HCT116 (cell line): ENCODE measurements around the gene PLK1. TPM values are rescaled to one million over a fixed set of nuclear protein-coding genes. Genes with fewer than 3 reads are reported as not detected.

Source experiments
- ATAC-seq: fragments of 200-7000 bp; cut with Tn5 transposase; 2 replicates; pipeline ENCODE4 v1.9.1; 2020; ENCODE audit warnings: mild to moderate bottlenecking, moderate library complexity
- BruUV-seq: library from RNA; stranded (reverse); fragments of 400-500 nt; replicated peaks from 2 replicates; lab custom pipeline; 2021; lab: Mats Ljungman, UMichigan
- CTCF ChIA-PET: fragments of 300-600 bp; sonication (Branson Sonifier 250); formaldehyde crosslinking; loops from one replicate; lab custom pipeline; 2021; ENCODE audit warnings: antibody characterized with exemption; lab: Charles Lee
- POLR2A ChIA-PET: fragments of 300-600, 350-600 bp; sonication (Branson Sonifier 250); formaldehyde crosslinking; loops from one replicate; lab custom pipeline; 2021; ENCODE audit warnings: antibody characterized with exemption; lab: Charles Lee
- RAD21 ChIA-PET, 2 experiments: fragments of 300-600 bp; sonication (Branson Sonifier 250); formaldehyde crosslinking; loops; one replicate each; lab custom pipeline; 2023; ENCODE audit warnings: low total read pairs in 2 of 2; ENCODE audit not compliant: uncharacterized antibody in 2 of 2, unreplicated experiment in 2 of 2, low non-redundant PET in 1 of 2; lab: Charles Lee
- DNase-seq: peaks from one replicate; pipeline ENCODE4 v3.0.0-alpha.2; 2010; ENCODE audit warnings: low read depth, low spot score
- H2AFZ ChIP-seq: fragments of 200-600 bp; shearing (Covaris generic), sonication (generic); 2 replicates; pipeline ENCODE4 v1.6.1; 2017; ENCODE audit warnings: low read depth, mixed run types, mixed read lengths, antibody characterized with exemption, low read length; ENCODE audit not compliant: poor library complexity, severe bottlenecking
- H3K27ac ChIP-seq: 2 replicates; pipeline ENCODE4 v1.5.1; 2012; ENCODE audit warnings: low read depth, low read length
- H3K27me3 ChIP-seq: fragments of 200-600 bp; sonication (generic); 2 replicates; pipeline ENCODE4 v1.6.1; 2016; ENCODE audit warnings: mixed run types, low read length, mixed read lengths; ENCODE audit not compliant: insufficient read depth
- H3K36me3 ChIP-seq, 2 experiments: fragments of 200-500 bp in 1 of 2; fragments of 200-600 bp in 1 of 2; sonication (Bioruptor generic) in 1 of 2; sonication (generic) in 1 of 2; 2 replicates each; pipeline versions ENCODE4 v1.5.1 to v1.6.1; 2014 to 2016; ENCODE audit warnings: low read length in 2 of 2, inconsistent platforms in 1 of 2, mixed read lengths in 1 of 2, mixed run types in 1 of 2; ENCODE audit not compliant: insufficient read depth in 2 of 2, control insufficient read depth in 1 of 2
- H3K4me1 ChIP-seq, 2 experiments: fragments of 200-600 bp in 1 of 2; sonication (generic) in 1 of 2; 2 replicates each; pipeline versions ENCODE4 v1.5.1 to v1.6.1; 2012 to 2017; ENCODE audit warnings: low read length in 2 of 2, inconsistent platforms in 1 of 2, mild to moderate bottlenecking in 1 of 2, mixed read lengths in 1 of 2, mixed run types in 1 of 2, moderate library complexity in 1 of 2; ENCODE audit not compliant: insufficient read depth in 2 of 2, control insufficient read depth in 1 of 2
- H3K4me2 ChIP-seq: fragments of 200-600 bp; sonication (generic); 2 replicates; pipeline ENCODE4 v1.6.1; 2017; ENCODE audit warnings: mixed run types, low read length, mixed read lengths
- H3K4me3 ChIP-seq, 2 experiments: fragments of 200-600 bp in 1 of 2; sonication (generic) in 1 of 2; replicated peaks in 1 of 2; 2 replicates each; pipeline ENCODE4 v1.5.1; 2011 to 2016; ENCODE audit warnings: low read length in 2 of 2, control low read depth in 1 of 2, low read depth in 1 of 2, mild to moderate bottlenecking in 1 of 2, mixed read lengths in 1 of 2, mixed run types in 1 of 2
- H3K79me2 ChIP-seq: fragments of 200-600 bp; sonication (generic); 2 replicates; pipeline ENCODE4 v1.6.1; 2017; ENCODE audit warnings: mild to moderate bottlenecking, mixed run types, low read length, moderate library complexity, mixed read lengths; ENCODE audit not compliant: insufficient read depth
- H3K9ac ChIP-seq: fragments of 200-600 bp; sonication (generic); 2 replicates; pipeline ENCODE4 v1.6.1; 2016; ENCODE audit warnings: low read length, mixed read lengths
- H3K9me2 ChIP-seq: fragments of 200-600 bp; sonication (generic), shearing (Covaris generic); 2 replicates; pipeline ENCODE4 v1.6.1; 2017; ENCODE audit warnings: mixed run types, mild to moderate bottlenecking, moderate library complexity; ENCODE audit not compliant: insufficient read depth
- H3K9me3 ChIP-seq, 2 experiments: fragments of 200-500 bp in 1 of 2; fragments of 200-600 bp in 1 of 2; sonication (Bioruptor generic) in 1 of 2; sonication (generic) in 1 of 2; 2 replicates each; pipeline ENCODE4 v1.6.1; 2014 to 2017; ENCODE audit warnings: low read length in 2 of 2, mixed read lengths in 2 of 2, inconsistent platforms in 1 of 2, low read depth in 1 of 2, mild to moderate bottlenecking in 1 of 2, mixed run types in 1 of 2, moderate library complexity in 1 of 2; ENCODE audit not compliant: control insufficient read depth in 1 of 2, insufficient read depth in 1 of 2
- H4K20me1 ChIP-seq: fragments of 200-600 bp; sonication (generic), shearing (Covaris generic); 2 replicates; pipeline ENCODE4 v1.6.1; 2017; ENCODE audit warnings: mixed run types, mild to moderate bottlenecking, moderate library complexity; ENCODE audit not compliant: insufficient read depth
- CTCF ChIP-seq, 3 experiments: fragments of 200-600 bp in 1 of 3; sonication (generic) in 1 of 3; IDR thresholded peaks in 2 of 3; conservative IDR thresholded peaks in 1 of 3; 2 replicates each; pipeline ENCODE4 v1.5.1; 2012 to 2017; ENCODE audit warnings: low read depth in 2 of 3, low read length in 2 of 3, antibody characterized with exemption in 1 of 3, borderline replicate concordance in 1 of 3, control low read depth in 1 of 3, mild to moderate bottlenecking in 1 of 3, mixed read lengths in 1 of 3, mixed run types in 1 of 3, moderate library complexity in 1 of 3; ENCODE audit not compliant: insufficient read depth in 1 of 3
- EZH2 ChIP-seq: fragments of 200-600 bp; sonication (generic); IDR thresholded peaks from 2 replicates; pipeline ENCODE4 v1.6.1; 2017; ENCODE audit warnings: antibody characterized with exemption, mixed run types
- POLR2AphosphoS5 ChIP-seq: IDR thresholded peaks from 2 replicates; pipeline ENCODE4 v1.6.1; 2011; ENCODE audit warnings: mild to moderate bottlenecking, low read depth, low read length, moderate library complexity
- ZNF274 ChIP-seq: fragments of 200-500 bp; sonication (Bioruptor generic); IDR thresholded peaks from 2 replicates; pipeline ENCODE4 v1.6.1; 2014; ENCODE audit warnings: mild to moderate bottlenecking, low read depth, low read length, inconsistent platforms
- intact Hi-C: fragments of 100-400 bp; cut with micrococcal nuclease; formaldehyde crosslinking; loops from 2 replicates; pipeline ENCODE4 v1.10.0; 2022
- total RNA-seq: library from RNA; stranded (reverse); gene quantifications from one replicate; pipeline ENCODE4 v1.2.1, GENCODE V29; 2021; ENCODE audit not compliant: unreplicated experiment
- TF ChIP-seq, protein P1 (sequence below): IDR thresholded peaks from 2 replicates; pipeline ENCODE4 v1.6.1; 2012; ENCODE audit warnings: low read depth

The PLK1 gene
- total RNA-seq, 1 experiment from 2014 or later, result 144 TPM

DNA sequence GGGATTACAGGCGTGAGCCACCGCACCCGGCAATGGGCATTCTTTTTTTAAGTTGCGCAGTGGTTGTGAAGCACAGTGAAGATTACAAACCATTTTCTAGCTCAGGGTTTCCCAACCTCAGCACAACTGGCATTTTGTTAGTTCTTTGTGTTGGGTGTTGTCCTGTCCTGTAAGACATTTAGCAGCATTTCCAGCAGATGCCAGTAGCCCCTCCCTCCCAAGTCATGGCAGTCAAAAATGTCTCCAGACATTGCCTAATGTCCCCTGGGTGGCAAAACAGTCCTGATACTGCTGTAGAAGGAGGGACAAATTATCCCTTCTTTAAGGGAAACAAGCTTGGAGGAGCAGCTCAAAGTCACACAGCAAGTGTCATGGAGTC, 15.6 kb downstream of the PLK1 start:
- RAD21 ChIA-PET, result no interaction called here
- DNase-seq (no peak), ATAC-seq (no peak)
- Histone ChIP-seq H3K4me3 (no peak overlapping the region), H3K9me2 (no peaks in the 10 kb centered on the region), H3K79me2 (no peaks in the 10 kb centered on the region), H2AFZ (no peak overlapping the region), H3K9me3 (no peaks in the 10 kb centered on the region)
- no TSS peak for BruUV-seq
- intact Hi-C loops, result no loop called here
- POLR2A ChIA-PET, result no interaction called here
- CTCF ChIA-PET, result interaction anchor here (1.1 to 1.3 kb wide), 2 partner anchors 17 to 34 kb away, joined by 3 read pairs; no protein-coding TSS in a partner anchor
- TF ChIP-seq EZH2, result no peak
- no peak for TF ChIP-seq ZNF274
- no peak for TF ChIP-seq POLR2AphosphoS5
- TF ChIP-seq, protein P1, sequence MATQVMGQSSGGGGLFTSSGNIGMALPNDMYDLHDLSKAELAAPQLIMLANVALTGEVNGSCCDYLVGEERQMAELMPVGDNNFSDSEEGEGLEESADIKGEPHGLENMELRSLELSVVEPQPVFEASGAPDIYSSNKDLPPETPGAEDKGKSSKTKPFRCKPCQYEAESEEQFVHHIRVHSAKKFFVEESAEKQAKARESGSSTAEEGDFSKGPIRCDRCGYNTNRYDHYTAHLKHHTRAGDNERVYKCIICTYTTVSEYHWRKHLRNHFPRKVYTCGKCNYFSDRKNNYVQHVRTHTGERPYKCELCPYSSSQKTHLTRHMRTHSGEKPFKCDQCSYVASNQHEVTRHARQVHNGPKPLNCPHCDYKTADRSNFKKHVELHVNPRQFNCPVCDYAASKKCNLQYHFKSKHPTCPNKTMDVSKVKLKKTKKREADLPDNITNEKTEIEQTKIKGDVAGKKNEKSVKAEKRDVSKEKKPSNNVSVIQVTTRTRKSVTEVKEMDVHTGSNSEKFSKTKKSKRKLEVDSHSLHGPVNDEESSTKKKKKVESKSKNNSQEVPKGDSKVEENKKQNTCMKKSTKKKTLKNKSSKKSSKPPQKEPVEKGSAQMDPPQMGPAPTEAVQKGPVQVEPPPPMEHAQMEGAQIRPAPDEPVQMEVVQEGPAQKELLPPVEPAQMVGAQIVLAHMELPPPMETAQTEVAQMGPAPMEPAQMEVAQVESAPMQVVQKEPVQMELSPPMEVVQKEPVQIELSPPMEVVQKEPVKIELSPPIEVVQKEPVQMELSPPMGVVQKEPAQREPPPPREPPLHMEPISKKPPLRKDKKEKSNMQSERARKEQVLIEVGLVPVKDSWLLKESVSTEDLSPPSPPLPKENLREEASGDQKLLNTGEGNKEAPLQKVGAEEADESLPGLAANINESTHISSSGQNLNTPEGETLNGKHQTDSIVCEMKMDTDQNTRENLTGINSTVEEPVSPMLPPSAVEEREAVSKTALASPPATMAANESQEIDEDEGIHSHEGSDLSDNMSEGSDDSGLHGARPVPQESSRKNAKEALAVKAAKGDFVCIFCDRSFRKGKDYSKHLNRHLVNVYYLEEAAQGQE, result no peak
- no peak for TF ChIP-seq CTCF (IDR thresholded peaks at IDR 0.05 in 2 of 3, conservative IDR thresholded peaks at IDR 0.05 in 1 of 3; ENCODE audit: borderline replicate concordance in 1 of 3, insufficient read depth in 1 of 3, low read depth in 2 of 3, low read length in 2 of 3)
- TF ChIP-seq, all 23 proteins: peak for 0
- H3K27me3 ChIP-seq, result no peaks in the 10 kb centered on the region
- no peak overlapping the region for H3K9ac ChIP-seq
- no peak overlapping the region for H3K27ac ChIP-seq
- H3K4me2 ChIP-seq, result no peak overlapping the region
- H4K20me1 ChIP-seq, result no peaks in the 10 kb centered on the region
- peaks cover 4 to 20% of the 10 kb centered on the region in 2 experiments; a peak in 3 of 4 replicates for H3K36me3 ChIP-seq
- peaks cover 4 to 19% of the 10 kb centered on the region in 2 experiments; a peak in 3 of 4 replicates for H3K4me1 ChIP-seq
